ENCODE results near the gene SLC17A9. TPM values are rescaled to one million over a fixed set of nuclear protein-coding genes. Genes with fewer than 3 reads are reported as not detected.
A peak's percentile ranks its signal among the peaks of the same experiment; 100 is the strongest.
"Not testable (repeated sequence)": the region's sequence is repeated elsewhere in the genome, so short reads cannot be mapped to it uniquely, and the experiment has no call there.

Gene SLC17A9
- total RNA-seq, 1 experiment from 2014 or later = 0.28 TPM

GRCh38 chr20:62922451-62922921 lies 30.0 kb upstream of the SLC17A9 start:
- Histone ChIP-seq H3K36me3 (ENCODE audit: control insufficient read depth, insufficient read depth, low read length) (no peaks in the 10 kb centered on the region; the same call in 1 of the 2 replicates), H3K4me3 (ENCODE audit: low read depth in 2 of 2, low read length in 2 of 2) (peak overlapping the region in 1 of 2 experiments; percentile 95; a peak in 2 of 4 replicates), H3K27ac (ENCODE audit: low read length) (peak overlapping the region; percentile 90), H3K27me3 (ENCODE audit: control insufficient read depth, insufficient read depth, low read length) (no peaks in the 10 kb centered on the region), H3K9me3 (ENCODE audit: control insufficient read depth, insufficient read depth, low read depth, low read length) (no peaks in the 10 kb centered on the region), H3K4me1 (ENCODE audit: control insufficient read depth, insufficient read depth, low read length) (peaks cover 70% of the 10 kb centered on the region)
- BruUV-seq (replicated peaks) = no TSS peak
- no peak for TF ChIP-seq TCF7L2 (IDR thresholded peaks at IDR 0.05; ENCODE audit: low read depth, low read length)
- no peak for TF ChIP-seq POLR2AphosphoS5 (IDR thresholded peaks at IDR 0.05; ENCODE audit: low read depth, low read length)
- no peak for TF ChIP-seq CTCF (IDR thresholded peaks at IDR 0.05)
- TF ChIP-seq SIN3A (IDR thresholded peaks at IDR 0.05; ENCODE audit: borderline replicate concordance, insufficient read depth, low read depth, low read length) = no peak
- TF ChIP-seq REST (IDR thresholded peaks at IDR 0.05; ENCODE audit: insufficient read depth in 1 of 2, low read depth in 2 of 2, low read length in 1 of 2) = no peak
- ChIA-PET CTCF (interaction anchor here (1.0 kb wide), 1 partner anchor 22 kb away, joined by 3 read pairs; no protein-coding TSS in a partner anchor), POLR2A (no interaction called here)
- ATAC-seq = no peak
- no peak for DNase-seq (ENCODE audit: low read depth, low spot score)
- intact Hi-C loops (cut with micrococcal nuclease; ENCODE audit: unreplicated experiment) = no loop called here
- in situ Hi-C loops (cut with HindIII; ENCODE audit: low pct_unique_long_range_greater_than_20kb, low sequenced_read_pairs) = no loop called here

- POLR2A ChIA-PET; intact Hi-C loops (cut with micrococcal nuclease; ENCODE audit: unreplicated experiment); DNase-seq (ENCODE audit: low read depth, low spot score); H3K27me3 ChIP-seq (ENCODE audit: control insufficient read depth, insufficient read depth, low read length); BruUV-seq (replicated peaks); in situ Hi-C loops (cut with HindIII; ENCODE audit: low pct_unique_long_range_greater_than_20kb, low sequenced_read_pairs); H3K9me3 ChIP-seq (ENCODE audit: control insufficient read depth, insufficient read depth, low read depth, low read length); H3K36me3 ChIP-seq (ENCODE audit: control insufficient read depth, insufficient read depth, low read length): not testable (repeated sequence)
- peak overlapping the region; percentile 90 for H3K27ac ChIP-seq (ENCODE audit: low read length)
- peak overlapping the region; percentile 83 to 95 for H3K4me3 ChIP-seq (ENCODE audit: low read depth in 2 of 2, low read length in 2 of 2)
- ATAC-seq = peak; percentile 40
- CTCF ChIA-PET = interaction anchor here (1.0 kb wide), 1 partner anchor 22 kb away, joined by 3 read pairs; no protein-coding TSS in a partner anchor
- H3K4me1 ChIP-seq (ENCODE audit: control insufficient read depth, insufficient read depth, low read length) = peaks cover 70% of the 10 kb centered on the region
- 0 out of 2 replicates have a peak, but pooled peaks have one; percentile 31 for TF ChIP-seq POLR2AphosphoS5 (IDR thresholded peaks at IDR 0.05; ENCODE audit: low read depth, low read length)
These were observed 29.3 kb upstream of the SLC17A9 start for GRCh38 chr20:62923059-62923668.

All from Panc1 (cell line).